NCI-H524 treated with DMSO at 0.1 percent for 48 hours (cell line): ENCODE data around the gene GRIN3B.

Source experiments
- DNase-seq: peaks from one replicate; lab custom pipeline; 2025; lab: John Stamatoyannopoulos, UW

Gene GRIN3B

DNA sequence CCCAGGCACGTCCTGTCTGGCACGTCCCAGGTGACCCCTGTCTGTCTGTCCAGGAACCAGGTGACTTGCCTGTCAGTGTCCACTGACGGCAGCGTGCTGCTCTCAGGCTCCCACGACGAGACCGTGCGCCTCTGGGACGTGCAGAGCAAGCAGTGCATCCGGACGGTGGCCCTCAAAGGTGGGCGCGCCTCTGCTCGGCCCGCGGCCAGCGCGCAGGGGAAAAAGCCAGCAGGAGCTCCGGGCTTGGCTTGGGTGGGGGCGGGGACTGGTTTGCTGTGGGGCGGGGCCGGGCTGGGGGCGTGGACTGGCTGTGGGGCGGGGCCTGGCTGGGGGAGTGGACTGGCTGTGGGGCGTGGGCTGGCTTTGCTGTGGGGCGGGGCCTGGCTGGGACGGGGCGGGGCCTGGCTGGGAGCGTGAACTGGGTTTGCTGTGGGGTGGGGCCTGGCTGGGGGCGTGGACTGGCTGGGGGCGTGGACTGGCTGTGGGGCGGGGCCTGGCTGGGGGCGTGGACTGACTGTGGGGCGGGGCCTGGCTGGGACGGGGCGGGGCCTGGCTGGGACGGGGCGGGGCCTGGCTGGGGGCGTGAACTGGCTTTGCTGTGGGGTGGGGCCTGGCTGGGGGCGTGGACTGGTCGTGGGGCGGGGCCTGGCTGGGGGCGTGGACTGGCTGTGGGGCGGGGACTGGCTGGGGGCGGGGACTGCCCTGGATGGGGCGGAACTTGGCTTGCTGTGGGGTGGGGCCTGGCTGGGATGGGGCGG is 8.9 kb upstream of the GRIN3B start:
- DNase-seq, result no peak

DNA sequence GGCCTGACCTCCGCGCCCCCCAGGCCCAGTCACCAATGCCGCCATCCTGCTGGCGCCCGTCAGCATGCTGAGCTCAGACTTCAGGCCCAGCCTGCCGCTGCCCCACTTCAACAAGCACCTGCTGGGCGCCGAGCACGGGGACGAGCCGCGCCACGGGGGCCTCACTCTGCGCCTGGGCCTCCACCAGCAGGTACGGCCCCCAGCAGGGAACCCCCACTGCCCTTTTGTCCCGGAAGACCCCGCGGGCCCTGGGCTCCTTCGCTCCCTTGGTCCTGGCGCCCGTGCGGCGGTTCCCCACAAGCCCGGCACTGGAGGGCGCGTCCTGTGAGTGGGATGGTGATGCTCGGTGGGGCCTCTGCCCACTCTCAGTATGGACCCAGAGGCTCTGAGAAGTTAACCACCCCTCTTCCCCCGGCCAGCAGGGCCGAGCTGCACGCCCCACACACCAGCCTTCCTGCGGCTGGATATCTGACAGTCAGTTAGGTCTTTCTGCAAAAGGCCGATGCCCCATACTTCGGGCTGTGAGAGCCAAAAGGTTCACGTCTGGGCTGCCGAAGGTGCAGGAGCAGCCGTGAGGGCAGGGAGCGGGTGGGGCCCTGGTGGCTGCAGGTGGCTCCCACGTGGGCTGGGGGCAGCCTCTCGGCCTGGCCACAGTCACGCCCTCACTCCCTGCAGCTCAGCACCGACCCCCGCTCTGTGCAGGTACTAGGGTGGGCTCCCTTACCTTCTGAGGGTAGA is 8.1 kb upstream of the GRIN3B start:
- DNase-seq, result no peak

DNA sequence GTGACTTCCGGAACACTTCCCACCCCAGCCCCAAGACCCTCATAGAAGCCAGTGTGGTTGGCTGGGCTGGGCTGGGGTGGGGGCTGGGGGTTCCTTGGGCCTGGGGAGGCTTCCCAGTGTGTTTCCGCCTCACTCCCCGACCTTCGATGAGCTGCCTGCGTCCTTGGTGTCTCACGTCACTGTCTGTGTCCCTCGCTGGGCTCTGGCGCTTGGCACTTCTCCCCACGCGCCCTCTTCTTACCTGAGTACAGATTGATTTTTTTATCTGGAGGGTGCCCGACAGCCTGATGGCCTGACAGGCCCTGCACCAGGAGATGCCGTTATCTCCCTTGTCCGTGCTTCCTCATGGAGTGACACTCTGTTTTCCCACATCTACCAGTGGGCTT is 7.6 kb upstream of the GRIN3B start:
- DNase-seq, result no peak

DNA sequence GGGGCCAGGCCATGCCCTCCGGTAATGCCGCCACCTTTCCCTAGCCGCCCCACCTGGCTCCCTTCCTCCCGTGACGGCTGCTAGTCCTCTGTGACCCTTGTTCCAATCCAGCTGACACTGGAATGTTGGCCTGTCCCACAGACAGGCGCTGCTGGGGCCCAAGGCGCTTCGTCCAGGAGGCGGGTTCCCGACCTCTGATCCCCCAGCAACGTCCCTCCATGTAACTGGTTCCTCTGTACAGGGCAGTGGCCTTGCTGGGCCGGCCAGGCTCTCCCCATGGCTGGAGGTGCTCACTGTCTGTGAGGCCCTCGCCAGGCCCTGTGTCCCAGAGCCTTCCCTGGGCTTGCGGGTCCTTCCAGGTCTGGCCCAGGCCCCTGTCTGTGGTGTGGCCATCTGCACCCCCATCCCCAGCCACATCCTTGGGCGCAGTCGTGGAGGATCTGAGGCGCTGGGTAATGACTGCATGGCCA is 6.8 kb upstream of the GRIN3B start:
- no peak for DNase-seq

DNA sequence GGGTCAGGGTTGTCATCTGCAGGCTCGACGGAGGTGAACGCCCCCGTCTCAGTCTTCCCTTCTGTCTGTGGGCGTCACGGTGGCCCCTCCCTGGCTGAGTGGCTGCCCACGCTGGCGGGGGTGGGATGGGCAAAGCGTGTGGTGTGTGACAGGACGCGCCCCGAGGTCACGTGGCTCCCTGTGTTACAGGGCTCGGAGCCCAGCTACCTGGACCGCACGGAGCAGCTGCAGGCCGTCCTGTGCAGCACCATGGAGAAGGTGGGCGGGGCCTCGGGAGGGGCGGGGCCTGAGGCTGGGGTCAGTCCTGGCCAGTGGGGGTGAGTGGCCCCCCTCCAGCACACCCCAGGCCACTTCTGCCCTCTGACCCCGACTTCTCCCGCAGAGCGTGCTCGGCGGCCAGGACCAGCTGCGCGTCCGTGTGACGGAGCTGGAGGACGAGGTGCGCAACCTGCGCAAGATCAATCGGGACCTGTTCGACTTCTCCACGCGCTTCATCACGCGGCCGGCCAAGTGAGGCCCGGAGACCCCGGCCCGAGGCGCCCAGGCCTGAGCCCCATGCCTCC is 6.3 kb upstream of the GRIN3B start:
- DNase-seq, result no peak

DNA sequence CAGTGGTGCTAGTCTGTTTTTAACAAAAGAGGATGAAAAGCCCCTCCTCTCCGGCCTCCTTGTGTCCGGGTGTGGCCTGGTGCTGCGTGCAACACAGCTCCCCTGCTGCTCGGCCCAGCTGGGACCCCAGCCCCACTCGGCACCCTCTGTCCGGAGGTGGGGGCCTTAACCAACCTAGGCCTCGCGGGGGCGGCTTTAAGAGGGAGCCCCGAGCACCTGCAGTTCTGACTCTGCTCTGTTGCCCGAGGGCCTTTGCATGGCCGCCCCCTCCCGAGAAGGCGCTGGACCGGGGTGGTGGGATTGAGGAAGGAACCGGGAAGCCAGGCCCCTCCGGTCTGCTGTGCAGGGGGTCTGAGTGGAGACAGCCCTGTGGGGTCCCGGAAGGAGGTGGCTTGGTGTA is 5.7 kb upstream of the GRIN3B start:
- no peak for DNase-seq

DNA sequence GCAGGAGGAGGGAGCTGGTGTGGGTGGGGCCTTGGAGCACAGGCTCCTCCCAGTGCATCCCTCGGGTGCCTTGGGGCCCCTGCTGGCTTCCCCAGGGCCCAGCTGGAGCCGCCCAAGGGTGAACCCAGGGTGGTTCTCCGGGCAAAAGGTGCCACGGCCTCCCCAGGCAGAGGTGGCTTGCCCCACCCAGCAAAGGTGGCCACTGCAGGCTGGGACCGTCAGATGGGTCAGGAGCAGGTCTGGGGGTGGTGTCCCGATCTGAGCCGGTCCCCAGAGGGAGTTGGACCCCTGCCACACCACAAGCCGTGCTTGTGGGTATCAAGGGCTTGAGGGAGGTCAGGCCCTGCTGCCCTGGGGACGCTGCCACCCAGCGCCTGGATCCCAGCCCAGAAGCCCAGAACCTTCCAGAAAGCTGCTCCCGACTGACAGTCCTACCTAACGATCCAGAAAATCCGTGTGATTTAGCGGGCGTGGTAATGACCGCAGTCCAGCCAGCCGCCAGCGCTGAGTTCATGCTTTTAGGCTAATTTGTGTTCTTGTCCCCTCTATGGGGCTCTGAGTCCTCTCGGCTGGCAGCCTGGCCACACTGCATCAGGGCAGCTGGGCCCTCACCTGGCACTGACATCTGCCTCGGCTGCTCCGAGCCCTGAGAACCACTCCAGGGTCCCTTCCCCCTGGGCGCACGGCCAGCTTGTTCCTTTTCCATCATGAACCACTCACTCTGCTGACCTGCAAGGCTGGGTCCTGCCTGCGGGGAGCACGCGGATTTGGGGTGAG is 5.0 kb upstream of the GRIN3B start:
- no peak for DNase-seq

DNA sequence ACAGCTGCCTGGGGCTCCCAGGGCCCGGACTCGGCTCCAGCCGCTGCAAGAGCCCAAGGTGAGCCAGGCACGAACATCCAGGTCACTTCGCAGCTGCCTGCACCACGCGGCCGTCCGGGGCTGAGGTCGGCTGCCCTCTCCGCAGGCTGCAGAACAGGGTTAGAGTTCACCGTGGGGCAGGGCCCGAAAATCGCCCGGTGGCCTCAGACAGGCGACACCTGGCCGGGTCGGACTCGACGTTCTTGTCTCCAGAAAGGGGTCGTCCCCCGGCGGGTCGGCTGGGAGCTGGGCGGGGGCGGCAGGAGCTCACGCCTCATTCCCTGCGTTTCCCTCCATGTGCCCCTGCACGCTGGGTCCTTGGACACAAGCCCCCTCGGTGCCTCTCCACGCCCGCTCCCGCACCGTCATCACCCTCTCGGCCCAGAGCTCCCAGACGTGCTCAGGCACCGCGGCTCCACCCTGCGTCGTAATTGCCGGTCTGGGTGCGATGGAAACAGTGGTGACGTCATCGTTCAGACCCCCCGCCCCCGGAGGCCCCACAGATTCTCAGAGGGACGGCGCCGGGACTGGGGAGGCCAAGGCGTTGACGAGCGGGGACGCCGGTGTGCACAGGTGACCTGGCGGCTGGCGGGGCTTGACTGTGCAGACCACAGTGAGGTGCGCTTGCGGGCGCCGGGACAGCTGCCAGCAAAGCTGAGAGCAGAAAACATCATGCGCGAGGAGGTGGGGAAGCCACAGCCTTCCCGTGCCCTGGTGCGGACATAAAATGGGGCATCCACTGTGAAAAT is 4.0 kb upstream of the GRIN3B start:
- DNase-seq, result no peak

DNA sequence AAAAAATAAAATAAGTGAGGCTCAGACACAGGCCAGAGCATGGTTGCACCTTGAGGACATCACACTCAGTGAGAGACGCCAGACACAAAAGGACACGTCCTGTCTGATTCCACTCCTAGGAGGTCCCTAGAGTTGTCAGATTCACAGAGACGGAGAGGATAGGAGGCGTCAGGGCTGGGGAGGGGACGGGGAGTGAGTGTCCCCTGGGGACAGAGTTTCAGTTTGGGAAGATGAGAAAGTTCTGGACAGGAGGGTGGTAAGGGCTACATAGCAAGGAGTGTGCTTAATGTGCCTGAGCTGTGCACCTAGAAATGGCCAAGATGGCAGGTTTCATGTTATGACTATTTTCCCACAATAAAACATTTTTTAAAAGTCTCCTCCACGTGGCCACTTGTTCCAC is 2.2 kb upstream of the GRIN3B start:
- DNase-seq, result no peak

DNA sequence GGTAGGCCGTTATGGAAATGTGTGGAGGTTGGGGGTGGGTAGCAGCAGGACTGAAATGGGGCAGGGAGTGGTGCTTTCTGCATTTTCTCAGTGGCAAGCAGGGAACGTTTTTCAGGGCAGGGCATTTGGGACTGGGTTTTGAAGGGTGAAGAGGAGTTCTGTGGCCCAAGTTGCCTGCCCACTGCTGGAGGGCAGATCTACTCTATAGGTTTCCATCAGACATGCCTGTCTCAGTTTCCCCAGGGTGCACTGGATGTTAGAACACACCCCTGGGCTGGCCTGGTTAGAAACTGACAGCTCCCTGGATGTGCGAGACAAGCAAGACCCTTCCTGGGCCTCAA is 870 bp upstream of the GRIN3B start:
- no peak for DNase-seq

DNA sequence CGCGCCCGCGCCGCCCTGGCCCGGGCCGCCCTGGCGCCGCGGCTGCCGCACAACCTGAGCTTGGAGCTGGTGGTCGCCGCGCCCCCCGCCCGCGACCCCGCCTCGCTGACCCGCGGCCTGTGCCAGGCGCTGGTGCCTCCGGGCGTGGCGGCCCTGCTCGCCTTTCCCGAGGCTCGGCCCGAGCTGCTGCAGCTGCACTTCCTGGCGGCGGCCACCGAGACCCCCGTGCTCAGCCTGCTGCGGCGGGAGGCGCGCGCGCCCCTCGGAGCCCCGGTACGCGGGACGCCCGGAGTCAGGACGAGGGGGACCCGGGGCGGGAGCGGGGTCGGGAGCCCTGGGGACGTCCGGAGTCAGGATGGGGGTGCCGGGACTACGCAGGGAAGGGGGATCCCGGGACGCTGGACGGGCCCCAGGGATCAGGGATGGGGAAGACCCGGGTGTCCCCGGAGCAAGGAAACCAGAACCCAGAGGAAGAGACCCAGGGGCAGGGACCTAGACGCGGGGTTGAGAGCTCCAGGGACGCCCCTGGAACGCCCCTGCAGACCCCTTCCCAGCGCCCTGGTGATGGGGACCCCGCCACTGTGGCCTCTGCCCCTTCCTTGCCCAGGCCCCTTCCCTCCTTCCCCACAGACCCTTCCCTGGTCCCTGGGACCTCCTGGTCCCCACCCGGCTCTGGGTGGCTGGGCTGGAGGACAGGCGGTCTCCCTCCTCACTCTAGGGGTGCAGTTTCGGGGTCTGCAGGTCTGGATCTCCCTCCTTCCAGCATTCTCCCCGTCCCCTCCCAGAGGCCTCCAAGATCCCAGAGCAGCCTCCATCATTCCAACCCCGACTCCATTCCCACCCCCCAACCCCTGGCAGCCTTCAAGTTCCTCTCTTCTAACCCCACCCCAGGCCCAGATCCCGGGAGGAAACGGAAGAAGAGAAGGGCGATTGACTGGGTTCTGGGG is 645 bp downstream of the GRIN3B start:
- no peak for DNase-seq

DNA sequence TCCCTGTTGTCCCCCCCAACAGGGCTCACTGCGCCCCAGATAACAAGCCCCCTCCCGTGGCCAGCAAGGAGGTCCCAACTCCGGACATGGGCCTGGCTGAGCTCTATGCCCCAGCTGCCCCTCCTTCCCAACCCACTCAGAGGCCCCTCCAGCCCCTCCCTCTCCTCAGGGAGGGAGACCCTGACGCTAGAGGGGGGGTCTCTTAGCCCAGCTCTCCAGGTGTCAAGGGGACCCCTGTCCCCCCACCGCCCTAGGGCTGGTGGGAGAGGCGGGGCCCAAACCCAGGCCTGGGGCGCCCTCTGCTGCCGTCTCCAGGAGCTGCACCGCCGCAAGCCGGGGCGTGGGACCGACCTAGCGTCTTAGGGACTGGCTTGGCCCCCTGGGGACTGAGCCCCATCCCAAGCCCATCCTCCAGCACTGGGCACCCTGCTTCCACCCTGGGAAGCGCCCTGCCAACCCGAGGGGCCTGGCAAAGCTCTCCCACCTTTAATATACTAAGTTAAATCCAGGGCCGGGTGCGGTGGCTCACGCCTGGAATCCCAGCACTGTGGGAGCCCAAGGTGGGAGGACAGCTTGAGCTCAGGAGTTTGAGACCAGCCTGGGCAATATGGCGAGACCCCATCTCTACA is 1.4 kb downstream of the GRIN3B start:
- no peak for DNase-seq

DNA sequence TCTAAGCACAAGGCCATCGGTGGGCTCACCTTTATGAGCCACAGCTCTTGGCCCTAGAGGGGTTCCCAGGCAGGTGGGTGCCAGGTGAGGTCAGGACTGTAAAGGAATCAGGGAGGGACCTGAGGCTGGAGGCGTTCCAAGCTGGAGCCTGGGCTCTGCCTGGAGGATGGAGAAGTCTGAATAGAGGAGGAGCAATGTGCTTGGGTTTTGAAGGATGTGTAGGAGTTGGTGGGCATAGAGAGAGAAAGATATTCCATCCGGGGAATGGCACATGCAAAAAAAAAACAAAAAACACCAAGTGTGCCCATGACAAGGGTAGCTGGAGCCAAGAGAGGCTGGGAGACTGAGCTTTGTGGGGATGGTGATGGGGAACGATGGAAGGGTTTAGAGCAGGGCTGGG is 2.4 kb downstream of the GRIN3B start:
- no peak for DNase-seq

DNA sequence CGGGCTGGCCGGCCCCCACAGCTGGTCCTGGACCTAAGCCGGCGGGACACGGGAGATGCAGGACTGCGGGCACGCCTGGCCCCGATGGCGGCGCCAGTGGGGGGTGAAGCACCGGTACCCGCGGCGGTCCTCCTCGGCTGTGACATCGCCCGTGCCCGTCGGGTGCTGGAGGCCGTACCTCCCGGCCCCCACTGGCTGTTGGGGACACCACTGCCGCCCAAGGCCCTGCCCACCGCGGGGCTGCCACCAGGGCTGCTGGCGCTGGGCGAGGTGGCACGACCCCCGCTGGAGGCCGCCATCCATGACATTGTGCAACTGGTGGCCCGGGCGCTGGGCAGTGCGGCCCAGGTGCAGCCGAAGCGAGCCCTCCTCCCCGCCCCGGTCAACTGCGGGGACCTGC is 3.1 kb downstream of the GRIN3B start:
- DNase-seq, result no peak

DNA sequence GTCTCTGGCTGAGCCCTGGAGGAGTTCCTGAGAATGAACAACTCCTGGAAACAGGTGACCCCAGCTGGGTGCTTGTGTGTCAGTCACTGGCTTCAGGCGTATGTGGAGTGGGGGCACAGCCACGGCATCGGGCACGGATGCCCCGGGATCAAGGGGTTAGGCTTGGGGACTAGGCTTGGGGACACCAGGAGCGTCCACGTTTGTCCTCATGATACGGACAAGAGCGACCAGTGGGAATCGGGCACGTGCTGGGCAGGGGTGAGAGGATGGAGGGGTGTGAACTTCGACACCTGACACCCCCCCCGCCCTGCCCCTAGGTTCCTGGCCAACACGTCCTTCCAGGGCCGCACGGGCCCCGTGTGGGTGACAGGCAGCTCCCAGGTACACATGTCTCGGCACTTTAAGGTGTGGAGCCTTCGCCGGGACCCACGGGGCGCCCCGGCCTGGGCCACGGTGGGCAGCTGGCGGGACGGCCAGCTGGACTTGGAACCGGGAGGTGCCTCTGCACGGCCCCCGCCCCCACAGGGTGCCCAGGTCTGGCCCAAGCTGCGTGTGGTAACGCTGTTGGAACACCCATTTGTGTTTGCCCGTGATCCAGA is 4.1 kb downstream of the GRIN3B start:
- no peak for DNase-seq

DNA sequence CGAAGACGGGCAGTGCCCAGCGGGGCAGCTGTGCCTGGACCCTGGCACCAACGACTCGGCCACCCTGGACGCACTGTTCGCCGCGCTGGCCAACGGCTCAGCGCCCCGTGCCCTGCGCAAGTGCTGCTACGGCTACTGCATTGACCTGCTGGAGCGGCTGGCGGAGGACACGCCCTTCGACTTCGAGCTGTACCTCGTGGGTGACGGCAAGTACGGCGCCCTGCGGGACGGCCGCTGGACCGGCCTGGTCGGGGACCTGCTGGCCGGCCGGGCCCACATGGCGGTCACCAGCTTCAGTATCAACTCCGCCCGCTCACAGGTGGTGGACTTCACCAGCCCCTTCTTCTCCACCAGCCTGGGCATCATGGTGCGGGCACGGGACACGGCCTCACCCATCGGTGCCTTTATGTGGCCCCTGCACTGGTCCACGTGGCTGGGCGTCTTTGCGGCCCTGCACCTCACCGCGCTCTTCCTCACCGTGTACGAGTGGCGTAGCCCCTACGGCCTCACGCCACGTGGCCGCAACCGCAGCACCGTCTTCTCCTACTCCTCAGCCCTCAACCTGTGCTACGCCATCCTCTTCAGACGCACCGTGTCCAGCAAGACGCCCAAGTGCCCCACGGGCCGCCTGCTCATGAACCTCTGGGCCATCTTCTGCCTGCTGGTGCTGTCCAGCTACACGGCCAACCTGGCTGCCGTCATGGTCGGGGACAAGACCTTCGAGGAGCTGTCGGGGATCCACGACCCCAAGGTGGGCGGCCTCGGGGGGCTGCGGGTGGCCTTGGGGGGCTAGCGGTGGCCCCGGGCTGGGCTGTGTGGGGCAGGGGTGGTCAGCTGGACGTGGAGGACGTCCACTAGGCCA is 4.8 kb downstream of the GRIN3B start:
- DNase-seq, result no peak

DNA sequence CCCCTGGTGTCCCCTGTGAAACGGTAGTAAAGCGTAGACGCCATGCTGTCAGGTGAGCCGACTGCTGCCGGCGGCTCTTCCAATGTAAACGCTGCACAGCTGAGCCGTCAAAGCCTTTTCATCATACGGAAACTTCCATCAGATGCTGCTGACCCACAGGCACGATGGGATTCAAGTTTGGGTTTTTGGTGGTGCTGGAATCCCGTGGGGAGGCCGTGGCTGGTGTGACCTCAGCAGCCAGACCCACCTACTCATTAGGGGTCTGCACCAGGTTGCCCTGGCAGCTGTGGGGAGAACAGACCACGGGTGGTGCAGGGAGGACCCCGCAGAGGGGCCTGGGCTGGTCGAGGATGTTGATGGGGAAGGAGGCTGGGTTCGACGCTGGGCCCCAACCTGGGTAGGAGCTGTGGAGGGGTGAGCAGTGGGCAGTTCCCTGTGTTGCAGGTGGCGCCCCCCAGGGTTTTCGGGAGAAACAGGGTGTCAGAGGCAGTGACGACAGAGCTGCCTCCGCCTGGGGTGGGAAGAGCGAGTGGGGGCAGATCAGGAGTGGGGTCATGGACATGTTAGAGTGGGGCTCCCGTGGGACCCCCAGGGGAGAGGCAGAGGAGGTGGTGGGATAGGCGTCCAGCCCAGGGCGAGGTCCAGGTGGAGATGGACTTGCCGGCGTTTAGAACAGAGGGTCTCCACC is 6.6 kb downstream of the GRIN3B start:
- no peak for DNase-seq
